Naive thymus-derived CD4-positive, alpha-beta T cell (primary cell): ENCODE measurements around the gene SLIT3. TPM values are rescaled to one million over a fixed set of nuclear protein-coding genes. Genes with fewer than 3 reads are reported as not detected.

ENCODE experiments used
- ATAC-seq: fragments of 150-1000 bp; cut with Tn5 transposase; 2 replicates; pipeline ENCODE4 v1.10.0; 2021; ENCODE audit warnings: mild to moderate bottlenecking, moderate library complexity
- CTCF ChIA-PET: fragments of 350-600 bp; sonication (Branson Sonifier 250); formaldehyde crosslinking; loops from one replicate; lab custom pipeline; 2021; ENCODE audit warnings: antibody characterized with exemption; lab: Charles Lee
- POLR2A ChIA-PET: fragments of 350-600 bp; sonication (Branson Sonifier 250); formaldehyde crosslinking; loops from one replicate; lab custom pipeline; 2021; ENCODE audit warnings: antibody characterized with exemption, inconsistent platforms; lab: Charles Lee
- DNase-seq, 9 donors: peaks; one replicate each; pipeline versions ENCODE4 v3.0.0 to v3.0.0-alpha.2; 2020 to 2022; ENCODE audit warnings: mixed read lengths in 1 of 9
- H3K27ac ChIP-seq: one replicate; pipeline ENCODE4 v1.7.0; 2013; ENCODE audit warnings: mild to moderate bottlenecking, low read depth, low read length, moderate library complexity
- H3K27me3 ChIP-seq, 2 donors: one replicate each; pipeline ENCODE4 v1.7.0; 2013; ENCODE audit warnings: low read length in 2 of 2, mild to moderate bottlenecking in 2 of 2, moderate library complexity in 2 of 2; ENCODE audit not compliant: control insufficient read depth in 2 of 2, insufficient read depth in 2 of 2
- H3K36me3 ChIP-seq, 3 experiments: 1 replicate in 2 of 3; 2 replicates in 1 of 3; pipeline ENCODE4 v1.7.0; 2013; ENCODE audit warnings: low read length in 3 of 3, mild to moderate bottlenecking in 3 of 3, moderate library complexity in 1 of 3; ENCODE audit not compliant: insufficient read depth in 3 of 3, control insufficient read depth in 2 of 3
- H3K4me1 ChIP-seq, 2 donors: one replicate each; pipeline ENCODE4 v1.7.0; 2013; ENCODE audit warnings: low read length in 2 of 2, mild to moderate bottlenecking in 2 of 2, moderate library complexity in 1 of 2; ENCODE audit not compliant: control insufficient read depth in 2 of 2, insufficient read depth in 2 of 2
- H3K4me3 ChIP-seq: 2 replicates; pipeline ENCODE4 v1.7.0; 2013; ENCODE audit warnings: mild to moderate bottlenecking, low read length
- H3K9me3 ChIP-seq, 3 experiments: 1 replicate in 2 of 3; 2 replicates in 1 of 3; pipeline ENCODE4 v1.7.0; 2013; ENCODE audit warnings: low read length in 3 of 3; ENCODE audit not compliant: control insufficient read depth in 2 of 3
- H3K27ac Mint-ChIP-seq, 9 donors: one replicate each; pipeline ENCODE4 v1.8.0; 2020 to 2022; ENCODE audit warnings: mixed read lengths in 9 of 9, mild to moderate bottlenecking in 8 of 9, moderate library complexity in 5 of 9, inconsistent platforms in 2 of 9
- H3K27me3 Mint-ChIP-seq, 5 donors: one replicate each; pipeline ENCODE4 v1.8.0; 2021 to 2022; ENCODE audit warnings: mixed read lengths in 5 of 5, mild to moderate bottlenecking in 1 of 5
- H3K36me3 Mint-ChIP-seq, 5 donors: one replicate each; pipeline ENCODE4 v1.8.0; 2020 to 2022; ENCODE audit warnings: mixed read lengths in 5 of 5, mild to moderate bottlenecking in 3 of 5, inconsistent platforms in 1 of 5
- H3K4me1 Mint-ChIP-seq, 7 donors: one replicate each; pipeline ENCODE4 v1.8.0; 2020 to 2022; ENCODE audit warnings: mixed read lengths in 7 of 7, mild to moderate bottlenecking in 3 of 7, inconsistent platforms in 1 of 7
- H3K4me3 Mint-ChIP-seq, 10 donors: one replicate each; pipeline ENCODE4 v1.8.0; 2020 to 2022; ENCODE audit warnings: mild to moderate bottlenecking in 10 of 10, mixed read lengths in 10 of 10, moderate library complexity in 6 of 10, inconsistent platforms in 2 of 10
- H3K9me3 Mint-ChIP-seq, 11 donors: one replicate each; pipeline ENCODE4 v1.8.0; 2020 to 2022; ENCODE audit warnings: mixed read lengths in 11 of 11, mild to moderate bottlenecking in 4 of 11, inconsistent platforms in 1 of 11, moderate library complexity in 1 of 11
- intact Hi-C, 2 donors: fragments of 100-400 bp; cut with micrococcal nuclease; formaldehyde crosslinking; loops; one replicate each; pipeline ENCODE4 v1.15.1; 2023
- polyA plus RNA-seq, 2 donors: library from polyadenylated mRNA; unstranded; fragments of 300-500 nt; fragmentation: Illumina TruSeq; gene quantifications; one replicate each; pipeline ENCODE4 v1.2.3, GENCODE V29; 2021
- total RNA-seq, 6 experiments: library from RNA in 5 of 6; stranded (reverse) in 5 of 6; gene quantifications; 1 replicate in 5 of 6; 2 replicates in 1 of 6; pipeline ENCODE4 v1.2.3 and lab custom pipeline; 2021 to 2026

Gene SLIT3
- total and polyA plus RNA-seq, 7 experiments from 2014 or later: 0.34 TPM; not detected in 6

- H3K27ac ChIP-seq: no peak overlapping the region
- no peaks in the 10 kb centered on the region for H3K4me1 ChIP-seq
- no peaks in the 10 kb centered on the region for H3K36me3 ChIP-seq
- DNase-seq (no peak), ATAC-seq (no peak)
- H3K4me1 Mint-ChIP-seq: no peaks in the 10 kb centered on the region
- no peak overlapping the region for H3K4me3 ChIP-seq
- no peak overlapping the region for H3K27ac Mint-ChIP-seq
- H3K27me3 ChIP-seq: no peaks in the 10 kb centered on the region
- no peaks in the 10 kb centered on the region for H3K9me3 ChIP-seq
- H3K36me3 Mint-ChIP-seq: no peaks in the 10 kb centered on the region
- H3K9me3 Mint-ChIP-seq: no peaks in the 10 kb centered on the region
- intact Hi-C loops: no loop called here
- ChIA-PET CTCF (no interaction called here), POLR2A (no interaction called here)
- peaks cover 0 to 10% (median 5%) of the 10 kb centered on the region in 5 donors for H3K27me3 Mint-ChIP-seq
- no peak overlapping the region for H3K4me3 Mint-ChIP-seq
Observed at GRCh38 chr5:168818558-168818957, 482.4 kb downstream of the SLIT3 start.

- Mint-ChIP-seq H3K27ac (no peak overlapping the region), H3K9me3 (no peaks in the 10 kb centered on the region), H3K4me3 (no peak overlapping the region), H3K36me3 (no peaks in the 10 kb centered on the region), H3K27me3 (peaks cover 0 to 10% (median 4%) of the 10 kb centered on the region in 5 donors), H3K4me1 (no peaks in the 10 kb centered on the region)
- Histone ChIP-seq H3K4me3 (no peak overlapping the region), H3K36me3 (no peaks in the 10 kb centered on the region), H3K27ac (no peak overlapping the region), H3K9me3 (no peaks in the 10 kb centered on the region), H3K27me3 (no peaks in the 10 kb centered on the region), H3K4me1 (no peaks in the 10 kb centered on the region)
- intact Hi-C loops: no loop called here
- DNase-seq (no peak), ATAC-seq (no peak)
- POLR2A ChIA-PET: no interaction called here
- CTCF ChIA-PET: no interaction called here
Observed at GRCh38 chr5:168817591-168817990, 483.3 kb downstream of the SLIT3 start.

GRCh38 chr5:168816661-168817060, 484.3 kb downstream of the SLIT3 start:
- no peak overlapping the region for H3K27ac Mint-ChIP-seq
- ATAC-seq (no peak), DNase-seq (no peak)
- no peaks in the 10 kb centered on the region for H3K27me3 ChIP-seq
- no peaks in the 10 kb centered on the region for H3K4me1 ChIP-seq
- H3K36me3 Mint-ChIP-seq: no peaks in the 10 kb centered on the region
- CTCF ChIA-PET: no interaction called here
- intact Hi-C loops: no loop called here
- H3K9me3 ChIP-seq: no peaks in the 10 kb centered on the region
- H3K4me1 Mint-ChIP-seq: no peaks in the 10 kb centered on the region
- H3K27me3 Mint-ChIP-seq: peaks cover 0 to 11% (median 6%) of the 10 kb centered on the region in 5 donors
- POLR2A ChIA-PET: no interaction called here
- H3K4me3 ChIP-seq: no peak overlapping the region
- no peaks in the 10 kb centered on the region for H3K36me3 ChIP-seq
- no peak overlapping the region for H3K27ac ChIP-seq
- H3K9me3 Mint-ChIP-seq: no peaks in the 10 kb centered on the region
- H3K4me3 Mint-ChIP-seq: no peak overlapping the region

GRCh38 chr5:168813184-168813968, 487.6 kb downstream of the SLIT3 start:
- Mint-ChIP-seq H3K4me1 (no peaks in the 10 kb centered on the region), H3K27me3 (peaks cover 0 to 17% (median 6%) of the 10 kb centered on the region in 5 donors), H3K9me3 (no peaks in the 10 kb centered on the region), H3K36me3 (no peaks in the 10 kb centered on the region), H3K27ac (no peak overlapping the region), H3K4me3 (no peak overlapping the region)
- ATAC-seq: no peak
- Histone ChIP-seq H3K36me3 (no peaks in the 10 kb centered on the region), H3K9me3 (no peaks in the 10 kb centered on the region), H3K4me1 (no peaks in the 10 kb centered on the region), H3K27ac (no peak overlapping the region), H3K27me3 (no peaks in the 10 kb centered on the region), H3K4me3 (no peak overlapping the region)
- POLR2A ChIA-PET: no interaction called here
- CTCF ChIA-PET: no interaction called here
- intact Hi-C loops: no loop called here
- no peak for DNase-seq

GRCh38 chr5:168810641-168811040, 490.3 kb downstream of the SLIT3 start:
- H3K27ac ChIP-seq: no peak overlapping the region
- POLR2A ChIA-PET: no interaction called here
- no peak overlapping the region for H3K27ac Mint-ChIP-seq
- H3K4me3 ChIP-seq: no peak overlapping the region
- no peaks in the 10 kb centered on the region for H3K9me3 ChIP-seq
- CTCF ChIA-PET: no interaction called here
- H3K4me3 Mint-ChIP-seq: no peak overlapping the region
- ATAC-seq (no peak), DNase-seq (no peak)
- no peaks in the 10 kb centered on the region for H3K27me3 ChIP-seq
- H3K36me3 Mint-ChIP-seq: no peaks in the 10 kb centered on the region
- H3K36me3 ChIP-seq: no peaks in the 10 kb centered on the region
- H3K9me3 Mint-ChIP-seq: no peaks in the 10 kb centered on the region
- H3K4me1 Mint-ChIP-seq: no peaks in the 10 kb centered on the region
- intact Hi-C loops: no loop called here
- no peaks in the 10 kb centered on the region for H3K4me1 ChIP-seq
- H3K27me3 Mint-ChIP-seq: peaks cover 0 to 14% (median 5%) of the 10 kb centered on the region in 5 donors

GRCh38 chr5:168809218-168809617, 491.7 kb downstream of the SLIT3 start:
- Histone ChIP-seq H3K27me3 (no peaks in the 10 kb centered on the region), H3K36me3 (no peaks in the 10 kb centered on the region), H3K27ac (no peak overlapping the region), H3K4me1 (no peaks in the 10 kb centered on the region), H3K9me3 (no peaks in the 10 kb centered on the region), H3K4me3 (no peak overlapping the region)
- Mint-ChIP-seq H3K36me3 (no peaks in the 10 kb centered on the region), H3K27ac (no peak overlapping the region), H3K9me3 (no peaks in the 10 kb centered on the region), H3K4me1 (no peaks in the 10 kb centered on the region), H3K27me3 (peaks cover 0 to 13% (median 5%) of the 10 kb centered on the region in 5 donors), H3K4me3 (no peak overlapping the region)
- DNase-seq (no peak), ATAC-seq (no peak)
- POLR2A ChIA-PET: no interaction called here
- intact Hi-C loops: no loop called here
- CTCF ChIA-PET: no interaction called here

GRCh38 chr5:168808051-168808616, 492.8 kb downstream of the SLIT3 start:
- CTCF ChIA-PET: no interaction called here
- H3K4me1 Mint-ChIP-seq: no peaks in the 10 kb centered on the region
- no peaks in the 10 kb centered on the region for H3K9me3 Mint-ChIP-seq
- intact Hi-C loops: no loop called here
- H3K27ac Mint-ChIP-seq: no peak overlapping the region
- Histone ChIP-seq H3K36me3 (no peaks in the 10 kb centered on the region), H3K9me3 (no peaks in the 10 kb centered on the region), H3K4me1 (no peaks in the 10 kb centered on the region), H3K27ac (no peak overlapping the region), H3K4me3 (no peak overlapping the region), H3K27me3 (no peaks in the 10 kb centered on the region)
- peaks cover 0 to 22% (median 5%) of the 10 kb centered on the region in 5 donors for H3K27me3 Mint-ChIP-seq
- ATAC-seq (no peak), DNase-seq (no peak)
- POLR2A ChIA-PET: no interaction called here
- H3K36me3 Mint-ChIP-seq: no peaks in the 10 kb centered on the region
- H3K4me3 Mint-ChIP-seq: no peak overlapping the region
